ENCODE data around the gene TASP1. TPM values are rescaled to one million over a fixed set of nuclear protein-coding genes. Genes with fewer than 3 reads are reported as not detected.
A peak's percentile ranks its signal among the peaks of the same experiment; 100 is the strongest.
"Not testable (repeated sequence)": the region's sequence is repeated elsewhere in the genome, so short reads cannot be mapped to it uniquely, and the experiment has no call there.

Gene TASP1
- total RNA-seq, 1 experiment from 2014 or later, result 8.3 TPM

GRCh38 chr20:13648291-13649228 is 9.8 kb upstream of the TASP1 start:
- DNase-seq (ENCODE audit: low read depth), result no peak

GRCh38 chr20:13644010-13644409 is 5.3 kb upstream of the TASP1 start:
- DNase-seq (ENCODE audit: low read depth), result peak; percentile 31

DNA sequence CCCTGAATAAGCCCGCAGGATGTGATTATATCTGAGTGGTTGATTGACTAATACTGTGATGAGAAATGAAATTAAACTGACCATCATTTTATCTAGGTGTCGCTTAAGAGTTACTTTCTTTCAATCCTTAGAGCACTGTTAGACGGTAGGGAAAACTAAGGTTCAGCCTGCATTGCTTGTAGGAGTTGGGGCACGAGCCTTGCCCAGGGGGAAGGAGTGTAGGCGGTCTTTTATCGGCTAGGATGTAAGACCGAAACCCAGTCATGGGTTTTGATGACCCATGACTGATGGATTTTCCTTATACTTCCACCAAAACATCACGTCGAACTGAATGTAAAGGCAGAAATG is 392 bp upstream of the TASP1 start:
- DNase-seq (ENCODE audit: low read depth), result no peak

DNA sequence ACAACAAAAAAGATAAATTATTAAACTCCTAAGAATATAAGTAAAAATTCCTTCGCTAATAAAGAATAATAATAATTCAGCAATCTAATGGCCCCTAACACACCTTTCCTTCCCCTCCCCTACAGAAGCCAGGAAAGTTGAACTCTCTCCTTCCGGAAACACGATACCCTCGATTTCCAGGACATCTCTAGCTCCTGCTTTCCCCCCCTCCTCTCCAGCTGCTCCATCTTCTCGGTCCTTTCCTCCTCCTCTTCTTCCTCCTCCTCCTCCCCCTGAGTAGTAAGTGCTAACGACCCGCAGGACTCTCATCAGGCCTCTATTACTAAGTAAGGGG is 603 bp downstream of the TASP1 start:
- DNase-seq (ENCODE audit: low read depth), result peak; percentile 44

DNA sequence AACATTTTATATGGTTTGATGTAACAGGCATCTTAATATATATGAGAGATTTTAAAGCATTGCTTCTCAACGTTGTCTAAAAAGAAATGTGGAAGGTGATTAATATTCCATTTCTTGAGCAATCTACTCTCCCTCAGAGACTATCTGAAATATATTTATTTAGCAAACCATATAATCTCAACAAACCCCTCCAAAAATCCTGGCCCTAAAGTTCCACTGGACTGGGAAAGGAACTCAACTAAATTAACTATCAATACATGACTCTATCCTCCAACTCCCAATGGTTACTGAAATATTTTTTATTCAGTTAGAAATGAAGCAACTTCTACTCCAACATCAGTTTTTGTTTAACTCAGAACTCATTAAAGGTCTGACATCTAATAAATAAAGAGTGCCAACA is 6.3 kb downstream of the TASP1 start:
- no peak for DNase-seq (ENCODE audit: low read depth)

GRCh38 chr20:13627525-13627924 is 11.2 kb downstream of the TASP1 start:
- peak; percentile 8 for DNase-seq (ENCODE audit: low read depth)

GRCh38 chr20:13626724-13627123 is 12.0 kb downstream of the TASP1 start:
- no peak for DNase-seq (ENCODE audit: low read depth)

DNA sequence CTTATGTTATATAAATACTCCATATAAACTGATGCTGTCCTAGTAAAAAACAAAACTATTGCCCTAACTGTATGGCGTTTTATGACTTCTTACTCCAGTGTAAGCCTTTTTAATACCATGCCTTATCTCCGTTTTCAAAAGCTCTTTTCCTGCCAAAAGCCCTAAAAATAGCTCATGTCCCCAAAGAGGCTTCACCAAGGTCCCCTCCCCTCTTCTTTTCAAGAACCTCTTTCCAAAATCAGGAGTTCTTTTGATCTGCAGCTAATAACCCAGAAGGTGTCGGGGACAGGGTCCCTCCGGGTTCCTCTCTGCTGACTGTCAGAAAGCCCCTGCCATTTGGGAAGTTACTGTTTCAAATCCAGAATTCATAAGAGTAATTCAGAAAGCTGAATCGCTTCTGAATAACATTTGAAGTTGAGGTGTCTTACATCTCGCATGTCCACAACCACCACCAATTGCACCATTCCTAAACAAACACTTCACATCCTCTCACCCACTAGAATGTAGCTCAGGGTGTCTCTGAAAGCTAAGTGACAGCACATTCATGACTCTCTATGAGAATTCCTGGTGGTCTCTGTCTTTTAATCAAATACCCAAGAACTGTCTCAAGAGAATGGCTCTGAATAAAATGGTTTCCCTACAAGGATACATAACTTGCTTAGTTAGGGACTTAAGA is 13.3 kb downstream of the TASP1 start:
- no peak for DNase-seq (ENCODE audit: low read depth)

GRCh38 chr20:13619415-13619814 is 19.3 kb downstream of the TASP1 start:
- DNase-seq (ENCODE audit: low read depth), result not testable (repeated sequence)

DNA sequence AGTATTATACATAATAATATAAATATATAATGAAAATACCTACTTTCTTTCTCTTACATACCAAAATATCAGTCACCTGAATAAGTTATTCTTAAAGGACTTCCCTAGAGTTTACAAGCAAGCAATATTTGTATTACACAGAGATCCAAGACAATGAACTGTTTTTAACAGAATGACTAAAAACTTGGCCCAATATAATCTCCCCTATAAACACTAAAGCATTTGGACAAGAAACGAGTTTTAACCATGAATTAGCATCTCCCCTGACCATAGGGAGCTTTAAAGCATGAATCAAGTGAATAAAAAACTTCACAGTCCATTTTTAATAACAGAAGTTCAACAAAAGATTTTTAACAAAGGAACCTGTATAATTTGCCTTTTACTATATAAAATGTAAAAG is 20.3 kb downstream of the TASP1 start:
- DNase-seq (ENCODE audit: low read depth), result not testable (repeated sequence)

GRCh38 chr20:13617585-13617984 is 21.1 kb downstream of the TASP1 start:
- not testable (repeated sequence) for DNase-seq (ENCODE audit: low read depth)

GRCh38 chr20:13616713-13617112 is 22.0 kb downstream of the TASP1 start:
- DNase-seq (ENCODE audit: low read depth), result not testable (repeated sequence)

GRCh38 chr20:13613917-13614316 is 24.8 kb downstream of the TASP1 start:
- no peak for DNase-seq (ENCODE audit: low read depth)

GRCh38 chr20:13611611-13612125 is 27.1 kb downstream of the TASP1 start:
- DNase-seq (ENCODE audit: low read depth), result no peak

DNA sequence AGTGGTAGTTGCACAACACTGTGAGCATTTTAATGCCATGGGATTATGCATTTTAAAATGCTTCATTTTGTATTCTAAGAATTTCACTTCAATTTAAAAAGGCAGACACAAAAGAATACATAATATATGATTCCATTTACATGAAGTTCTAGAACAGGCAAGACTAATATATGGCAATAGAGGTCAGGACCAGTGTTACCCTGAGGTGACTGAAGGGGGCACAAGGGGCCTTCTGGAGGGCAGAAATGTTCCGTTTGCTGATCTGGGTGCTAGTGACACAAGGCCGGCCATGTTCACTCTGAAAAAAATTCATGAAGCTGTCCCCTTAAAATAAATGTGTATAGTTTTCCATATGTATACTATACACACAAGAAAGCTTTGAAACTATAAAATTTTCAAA is 28.5 kb downstream of the TASP1 start:
- no peak for DNase-seq (ENCODE audit: low read depth)

DNA sequence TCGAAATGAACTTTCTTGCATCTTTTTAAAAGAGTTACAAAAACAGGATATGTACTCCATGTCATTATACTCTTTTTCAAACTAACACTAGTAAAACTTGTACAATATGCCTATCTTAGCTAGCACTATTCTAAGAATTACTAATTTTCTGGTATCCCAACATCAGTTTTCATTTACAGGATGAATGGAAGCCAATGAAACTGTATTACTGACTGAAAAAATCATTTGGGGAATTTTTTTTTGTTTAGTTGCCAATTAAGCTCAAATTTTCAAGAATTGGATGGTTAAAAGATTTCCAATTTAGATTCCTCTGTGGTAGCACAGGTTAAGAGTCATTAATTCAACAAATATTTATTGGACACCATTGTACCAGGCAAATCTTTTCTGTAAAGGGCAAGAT is 30.7 kb downstream of the TASP1 start:
- no peak for DNase-seq (ENCODE audit: low read depth)

GRCh38 chr20:13593423-13593822 is 45.3 kb downstream of the TASP1 start:
- not testable (repeated sequence) for DNase-seq (ENCODE audit: low read depth)

DNA sequence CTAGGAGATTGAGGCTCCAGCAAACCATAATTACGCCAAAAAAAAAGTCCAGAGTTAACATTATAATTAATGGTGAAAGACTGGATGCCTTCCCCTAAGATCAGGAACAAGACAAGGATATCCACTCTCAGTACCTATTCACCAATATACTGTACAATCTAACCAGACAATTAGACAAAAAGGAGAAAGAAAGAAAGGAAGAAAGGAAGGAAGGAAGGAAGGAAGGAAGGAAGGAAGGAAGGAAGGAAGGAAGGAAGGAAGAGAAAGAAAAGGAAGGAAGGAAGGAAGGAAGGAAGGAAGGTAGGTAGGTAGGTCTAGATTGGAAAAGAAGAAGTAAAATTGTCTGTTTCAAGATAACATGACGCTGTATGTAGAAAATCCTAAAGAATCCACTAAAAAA is 50.7 kb downstream of the TASP1 start:
- no peak for DNase-seq (ENCODE audit: low read depth)

DNA sequence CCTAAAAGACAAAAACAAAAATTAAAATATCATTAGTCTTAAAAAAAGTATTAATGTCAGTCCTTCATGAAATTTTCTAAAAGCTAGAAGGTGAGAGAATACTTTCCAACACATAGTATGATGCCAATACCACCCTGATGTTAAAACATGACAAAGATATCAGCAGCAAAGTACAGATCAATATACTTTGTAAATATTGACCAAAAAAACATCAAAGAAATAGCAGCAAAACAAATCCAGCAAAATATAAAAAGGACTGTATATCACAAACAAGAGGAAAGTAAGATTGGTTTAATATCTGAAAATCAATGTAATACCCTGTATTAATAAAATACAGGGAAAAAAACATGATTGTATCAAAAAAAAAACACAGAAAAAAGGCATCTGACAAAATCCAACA is 51.4 kb downstream of the TASP1 start:
- no peak for DNase-seq (ENCODE audit: low read depth)

DNA sequence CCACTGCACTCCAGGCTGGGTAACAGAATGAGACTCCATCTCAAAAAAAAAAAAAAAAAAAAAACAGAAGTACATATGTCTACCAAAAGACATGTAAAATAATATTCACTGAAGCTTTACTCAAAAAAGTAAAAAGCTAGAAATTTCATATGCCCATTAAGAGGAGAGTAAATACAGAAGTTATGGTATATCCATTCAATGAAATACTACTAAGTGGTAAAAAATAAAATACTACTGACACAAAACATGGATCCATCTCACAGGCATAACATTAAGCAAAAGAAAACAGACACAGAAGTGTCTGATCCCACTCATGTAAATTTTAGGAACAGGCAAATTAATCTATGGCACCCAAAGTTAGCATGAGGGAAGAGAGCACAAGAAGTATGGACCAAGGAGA is 52.6 kb downstream of the TASP1 start:
- no peak for DNase-seq (ENCODE audit: low read depth)

DNA sequence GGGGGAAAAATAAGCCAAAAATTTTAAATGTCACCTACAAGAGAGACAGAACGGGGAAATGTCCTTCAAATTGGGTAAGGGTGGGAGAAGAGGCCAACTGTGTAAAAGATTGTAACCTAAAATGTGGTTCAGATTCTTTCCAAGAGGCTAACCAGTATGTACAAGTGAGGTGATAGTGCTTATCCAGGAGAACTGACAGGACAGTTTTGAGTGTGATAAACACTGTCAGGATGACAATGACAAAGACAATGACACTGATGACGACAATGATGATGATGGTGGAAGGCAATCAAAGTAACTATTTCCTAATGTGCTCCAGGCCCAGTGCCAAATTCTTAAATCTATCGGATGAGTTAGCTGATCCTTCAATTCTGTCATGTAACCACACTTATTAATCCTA is 57.3 kb downstream of the TASP1 start:
- DNase-seq (ENCODE audit: low read depth), result no peak

- no peak for DNase-seq (ENCODE audit: low read depth)
Measured at GRCh38 chr20:13580707-13581106, 58.0 kb downstream of the TASP1 start.

DNA sequence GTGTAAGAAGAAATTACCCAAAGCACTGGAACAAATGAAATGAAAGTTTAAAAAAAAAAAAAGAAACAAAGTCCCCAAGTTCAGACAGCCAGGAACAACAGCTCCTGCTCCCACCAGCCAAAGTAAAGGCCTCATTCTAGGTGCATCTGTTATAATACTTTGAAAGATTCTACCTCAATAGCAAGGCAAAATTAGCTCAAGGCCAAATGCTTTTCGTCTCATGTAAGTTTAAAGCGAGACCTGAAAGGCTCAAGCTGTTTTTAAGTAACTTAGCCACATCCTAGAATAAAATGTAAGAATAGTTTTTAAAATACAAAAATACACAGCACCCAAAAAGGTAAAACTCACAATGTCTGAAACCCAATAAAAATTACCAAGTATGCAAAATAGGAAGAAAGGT is 64.7 kb downstream of the TASP1 start:
- no peak for DNase-seq (ENCODE audit: low read depth)

All from HT1080 (cell line).